Activated T-cell treated with anti-CD3 and anti-CD28 coated beads for 24 hours (primary cell): ENCODE measurements around the gene CYP27A1.
"Not testable (repeated sequence)": the region's sequence is repeated elsewhere in the genome, so short reads cannot be mapped to it uniquely, and the experiment has no call there.

Source experiments
- DNase-seq: peaks from one replicate; pipeline ENCODE4 v3.0.0-alpha.2; 2020; ENCODE audit warnings: low read depth

CYP27A1 gene

GRCh38 chr2:218781691-218782527, at the start of gene CYP27A1:
CYP27A1 (plus strand) TSS chr2:218782147; CDS start chr2:218782183, 36 bp downstream.
- no peak for DNase-seq

GRCh38 chr2:218732761-218733158, 49.2 kb upstream of the CYP27A1 start:
- DNase-seq: no peak

GRCh38 chr2:218733171-218734021, 48.6 kb upstream of the CYP27A1 start:
- no peak for DNase-seq

- no peak for DNase-seq
These were observed 47.6 kb upstream of the CYP27A1 start for GRCh38 chr2:218734190-218734975.

- DNase-seq: no peak
These were observed 45.4 kb upstream of the CYP27A1 start for GRCh38 chr2:218736531-218736930.

- no peak for DNase-seq
These were observed 38.9 kb upstream of the CYP27A1 start for GRCh38 chr2:218743068-218743467.

- no peak for DNase-seq
These were observed 37.3 kb upstream of the CYP27A1 start for GRCh38 chr2:218744615-218745014.

GRCh38 chr2:218745160-218745558, 36.8 kb upstream of the CYP27A1 start:
- DNase-seq: no peak

GRCh38 chr2:218745559-218746469, 36.1 kb upstream of the CYP27A1 start:
- no peak for DNase-seq

GRCh38 chr2:218746470-218746795, 35.5 kb upstream of the CYP27A1 start:
- DNase-seq: no peak

GRCh38 chr2:218746960-218747359, 35.0 kb upstream of the CYP27A1 start:
- no peak for DNase-seq

GRCh38 chr2:218748741-218749441, 33.1 kb upstream of the CYP27A1 start:
- DNase-seq: no peak

GRCh38 chr2:218754201-218754600, 27.7 kb upstream of the CYP27A1 start:
- no peak for DNase-seq

- DNase-seq: no peak
These were observed 27.2 kb upstream of the CYP27A1 start for GRCh38 chr2:218754781-218755180.

GRCh38 chr2:218755198-218755566, 26.8 kb upstream of the CYP27A1 start:
- DNase-seq: no peak

- DNase-seq: no peak
These were observed 26.2 kb upstream of the CYP27A1 start for GRCh38 chr2:218755567-218756404.

GRCh38 chr2:218756599-218757377, 25.2 kb upstream of the CYP27A1 start:
- no peak for DNase-seq

- DNase-seq: no peak
These were observed 20.2 kb upstream of the CYP27A1 start for GRCh38 chr2:218761795-218762194.

GRCh38 chr2:218772759-218773158, 9.2 kb upstream of the CYP27A1 start:
- DNase-seq: not testable (repeated sequence)
